ENCODE data around the gene RAI1.

The RAI1 gene

GRCh38 chr17:17805575-17805974, 124.3 kb downstream of the RAI1 start:
- TF ChIP-seq WT1 (tag by site-specific recombination; IDR thresholded peaks at IDR 0.05) (no peak), ZIC2 (tag by site-specific recombination; IDR thresholded peaks at IDR 0.05) (0 out of 2 replicates have a peak, but pooled peaks have one; percentile 43)
- H3K27ac ChIP-seq (ENCODE audit: extremely low read depth, low read depth, low read length): no peak overlapping the region
- H3K4me3 ChIP-seq (ENCODE audit: low read depth, low read length): no peak overlapping the region
- ChIA-PET POLR2A (no interaction called here), CTCF (interaction anchor here (0.8 to 2.2 kb wide), 3 partner anchors 20 to 113 kb away, joined by 4 to 8 read pairs (median 4); no protein-coding TSS in a partner anchor)
- H3K36me3 ChIP-seq (ENCODE audit: control insufficient read depth in 2 of 2, insufficient read depth in 1 of 2, low read length in 2 of 2): peaks cover 0 to 68% of the 10 kb centered on the region in 2 experiments; a peak in 2 of 3 replicates
- no peaks in the 10 kb centered on the region for H3K9me3 ChIP-seq (ENCODE audit: control insufficient read depth, insufficient read depth, low read depth, low read length)
- no peaks in the 10 kb centered on the region for H3K4me1 ChIP-seq (ENCODE audit: control insufficient read depth, insufficient read depth, low read length)

- Histone ChIP-seq H3K4me1 (ENCODE audit: control insufficient read depth, insufficient read depth, low read length) (no peaks in the 10 kb centered on the region), H3K27ac (ENCODE audit: extremely low read depth, low read depth, low read length) (no peak overlapping the region), H3K4me3 (ENCODE audit: low read depth, low read length) (no peak overlapping the region), H3K36me3 (ENCODE audit: control insufficient read depth in 2 of 2, insufficient read depth in 1 of 2, low read length in 2 of 2) (peaks cover 0 to 72% of the 10 kb centered on the region in 2 experiments; a peak in 2 of 3 replicates), H3K9me3 (ENCODE audit: control insufficient read depth, insufficient read depth, low read depth, low read length) (no peaks in the 10 kb centered on the region)
- POLR2A ChIA-PET: no interaction called here
- CTCF ChIA-PET: interaction anchor here (0.6 to 2.2 kb wide), 4 partner anchors 21 to 337 kb away, joined by 3 to 8 read pairs (median 4); no protein-coding TSS in a partner anchor
- TF ChIP-seq ZSCAN18 (tag by site-specific recombination; IDR thresholded peaks at IDR 0.05): no peak
Measured at GRCh38 chr17:17806035-17806434, 124.8 kb downstream of the RAI1 start.

DNA sequence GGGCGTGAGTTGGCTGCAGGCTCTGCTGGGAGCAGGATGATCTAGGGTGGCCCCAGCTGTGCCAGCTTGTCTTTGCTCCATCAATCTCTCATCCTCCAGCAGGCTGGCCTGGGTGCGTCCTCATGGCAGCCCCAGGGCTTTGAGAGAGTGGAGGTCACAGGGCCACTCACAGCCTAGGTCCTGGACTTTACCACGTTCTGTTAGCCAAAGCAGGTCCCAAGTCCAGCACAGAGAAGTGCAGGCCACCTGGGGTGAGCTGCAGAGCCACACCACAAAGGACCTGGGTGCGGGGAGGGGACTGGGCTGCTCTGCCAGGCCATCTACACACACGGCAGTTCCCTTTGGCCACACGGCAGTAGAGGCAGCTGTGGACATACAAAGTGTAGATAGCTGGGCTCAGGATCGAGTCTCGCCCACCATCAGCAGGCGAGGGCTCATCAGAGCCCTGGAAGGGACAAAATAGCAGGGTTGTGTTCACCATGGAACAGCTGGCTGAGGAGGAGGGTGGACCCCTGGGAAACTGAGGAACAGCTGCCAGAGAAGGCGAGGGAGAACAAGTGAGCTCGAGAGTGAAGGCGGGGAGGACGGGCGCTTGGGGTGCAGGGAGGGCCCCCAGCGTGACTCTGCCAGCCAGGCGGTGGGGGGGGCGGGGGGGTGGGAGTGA, 125.5 kb downstream of the RAI1 start:
- POLR2A ChIA-PET: no interaction called here
- peaks cover 0 to 69% of the 10 kb centered on the region in 2 experiments; a peak in 2 of 3 replicates for H3K36me3 ChIP-seq (ENCODE audit: control insufficient read depth in 2 of 2, insufficient read depth in 1 of 2, low read length in 2 of 2)

GRCh38 chr17:17807440-17807839, 126.2 kb downstream of the RAI1 start:
- Histone ChIP-seq H3K36me3 (ENCODE audit: control insufficient read depth in 2 of 2, insufficient read depth in 1 of 2, low read length in 2 of 2) (peaks cover 0 to 66% of the 10 kb centered on the region in 2 experiments; a peak in 2 of 3 replicates), H3K27ac (ENCODE audit: extremely low read depth, low read depth, low read length) (0 out of 2 replicates have a peak overlapping the region, but pooled peaks have one; percentile 6), H3K9me3 (ENCODE audit: control insufficient read depth, insufficient read depth, low read depth, low read length) (no peaks in the 10 kb centered on the region), H3K4me3 (ENCODE audit: low read depth, low read length) (no peak overlapping the region), H3K4me1 (ENCODE audit: control insufficient read depth, insufficient read depth, low read length) (peaks cover 6% of the 10 kb centered on the region)
- POLR2A ChIA-PET: no interaction called here
- CTCF ChIA-PET: interaction anchor here (0.6 to 2.3 kb wide), 5 partner anchors 23 to 127 kb away, joined by 3 to 6 read pairs (median 3); no protein-coding TSS in a partner anchor
- TF ChIP-seq, protein P1, sequence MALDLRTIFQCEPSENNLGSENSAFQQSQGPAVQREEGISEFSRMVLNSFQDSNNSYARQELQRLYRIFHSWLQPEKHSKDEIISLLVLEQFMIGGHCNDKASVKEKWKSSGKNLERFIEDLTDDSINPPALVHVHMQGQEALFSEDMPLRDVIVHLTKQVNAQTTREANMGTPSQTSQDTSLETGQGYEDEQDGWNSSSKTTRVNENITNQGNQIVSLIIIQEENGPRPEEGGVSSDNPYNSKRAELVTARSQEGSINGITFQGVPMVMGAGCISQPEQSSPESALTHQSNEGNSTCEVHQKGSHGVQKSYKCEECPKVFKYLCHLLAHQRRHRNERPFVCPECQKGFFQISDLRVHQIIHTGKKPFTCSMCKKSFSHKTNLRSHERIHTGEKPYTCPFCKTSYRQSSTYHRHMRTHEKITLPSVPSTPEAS (tag by site-specific recombination; IDR thresholded peaks at IDR 0.05): no peak
- TF ChIP-seq ZNF837 (tag by site-specific recombination; IDR thresholded peaks at IDR 0.05) (no peak), ELK4 (IDR thresholded peaks at IDR 0.05; ENCODE audit: borderline replicate concordance, low read depth, low read length) (no peak), ZNF600 (tag by site-specific recombination; IDR thresholded peaks at IDR 0.05) (no peak), ZNF155 (tag by site-specific recombination; IDR thresholded peaks at IDR 0.05) (no peak)
- TF ChIP-seq, protein P2, sequence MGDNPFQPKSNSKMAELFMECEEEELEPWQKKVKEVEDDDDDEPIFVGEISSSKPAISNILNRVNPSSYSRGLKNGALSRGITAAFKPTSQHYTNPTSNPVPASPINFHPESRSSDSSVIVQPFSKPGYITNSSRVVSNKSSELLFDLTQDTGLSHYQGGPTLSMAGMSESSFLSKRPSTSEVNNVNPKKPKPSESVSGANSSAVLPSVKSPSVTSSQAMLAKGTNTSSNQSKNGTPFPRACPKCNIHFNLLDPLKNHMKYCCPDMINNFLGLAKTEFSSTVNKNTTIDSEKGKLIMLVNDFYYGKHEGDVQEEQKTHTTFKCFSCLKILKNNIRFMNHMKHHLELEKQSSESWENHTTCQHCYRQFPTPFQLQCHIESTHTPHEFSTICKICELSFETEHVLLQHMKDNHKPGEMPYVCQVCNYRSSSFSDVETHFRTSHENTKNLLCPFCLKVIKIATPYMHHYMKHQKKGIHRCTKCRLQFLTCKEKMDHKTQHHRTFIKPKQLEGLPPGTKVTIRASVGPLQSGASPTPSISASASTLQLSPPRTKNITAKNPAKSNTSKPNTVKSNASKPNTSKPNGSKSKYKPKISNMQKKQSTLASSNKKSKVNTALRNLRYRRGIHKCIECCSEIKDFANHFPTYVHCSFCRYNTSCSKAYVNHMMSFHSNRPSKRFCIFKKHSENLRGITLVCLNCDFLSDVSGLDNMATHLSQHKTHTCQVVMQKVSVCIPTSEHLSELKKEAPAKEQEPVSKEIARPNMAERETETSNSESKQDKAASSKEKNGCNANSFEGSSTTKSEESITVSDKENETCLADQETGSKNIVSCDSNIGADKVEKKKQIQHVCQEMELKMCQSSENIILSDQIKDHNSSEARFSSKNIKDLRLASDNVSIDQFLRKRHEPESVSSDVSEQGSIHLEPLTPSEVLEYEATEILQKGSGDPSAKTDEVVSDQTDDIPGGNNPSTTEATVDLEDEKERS (tag by site-specific recombination; IDR thresholded peaks at IDR 0.05): no peak

More for the DNA sequence above, 125.5 kb downstream of the RAI1 start:
- CTCF ChIA-PET: interaction anchor here (0.6 to 2.3 kb wide), 6 partner anchors 23 to 337 kb away, joined by 3 to 8 read pairs (median 4); no protein-coding TSS in a partner anchor
- no peak overlapping the region for H3K4me3 ChIP-seq (ENCODE audit: low read depth, low read length)
- TF ChIP-seq OVOL3 (tag by site-specific recombination; IDR thresholded peaks at IDR 0.05) (no peak), ZNF600 (tag by site-specific recombination; IDR thresholded peaks at IDR 0.05) (peak; percentile 72; the same call in 1 of the 2 replicates), ZNF10 (tag by site-specific recombination; IDR thresholded peaks at IDR 0.05) (peak; percentile 89)
- TF ChIP-seq, protein P3, sequence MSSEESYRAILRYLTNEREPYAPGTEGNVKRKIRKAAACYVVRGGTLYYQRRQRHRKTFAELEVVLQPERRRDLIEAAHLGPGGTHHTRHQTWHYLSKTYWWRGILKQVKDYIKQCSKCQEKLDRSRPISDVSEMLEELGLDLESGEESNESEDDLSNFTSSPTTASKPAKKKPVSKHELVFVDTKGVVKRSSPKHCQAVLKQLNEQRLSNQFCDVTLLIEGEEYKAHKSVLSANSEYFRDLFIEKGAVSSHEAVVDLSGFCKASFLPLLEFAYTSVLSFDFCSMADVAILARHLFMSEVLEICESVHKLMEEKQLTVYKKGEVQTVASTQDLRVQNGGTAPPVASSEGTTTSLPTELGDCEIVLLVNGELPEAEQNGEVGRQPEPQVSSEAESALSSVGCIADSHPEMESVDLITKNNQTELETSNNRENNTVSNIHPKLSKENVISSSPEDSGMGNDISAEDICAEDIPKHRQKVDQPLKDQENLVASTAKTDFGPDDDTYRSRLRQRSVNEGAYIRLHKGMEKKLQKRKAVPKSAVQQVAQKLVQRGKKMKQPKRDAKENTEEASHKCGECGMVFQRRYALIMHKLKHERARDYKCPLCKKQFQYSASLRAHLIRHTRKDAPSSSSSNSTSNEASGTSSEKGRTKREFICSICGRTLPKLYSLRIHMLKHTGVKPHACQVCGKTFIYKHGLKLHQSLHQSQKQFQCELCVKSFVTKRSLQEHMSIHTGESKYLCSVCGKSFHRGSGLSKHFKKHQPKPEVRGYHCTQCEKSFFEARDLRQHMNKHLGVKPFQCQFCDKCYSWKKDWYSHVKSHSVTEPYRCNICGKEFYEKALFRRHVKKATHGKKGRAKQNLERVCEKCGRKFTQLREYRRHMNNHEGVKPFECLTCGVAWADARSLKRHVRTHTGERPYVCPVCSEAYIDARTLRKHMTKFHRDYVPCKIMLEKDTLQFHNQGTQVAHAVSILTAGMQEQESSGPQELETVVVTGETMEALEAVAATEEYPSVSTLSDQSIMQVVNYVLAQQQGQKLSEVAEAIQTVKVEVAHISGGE (tag by site-specific recombination; conservative IDR thresholded peaks at IDR 0.05; ENCODE audit: low read depth): no peak
- H3K4me1 ChIP-seq (ENCODE audit: control insufficient read depth, insufficient read depth, low read length): peaks cover 2% of the 10 kb centered on the region
- no peak overlapping the region for H3K27ac ChIP-seq (ENCODE audit: extremely low read depth, low read depth, low read length)
- H3K9me3 ChIP-seq (ENCODE audit: control insufficient read depth, insufficient read depth, low read depth, low read length): no peaks in the 10 kb centered on the region

Measured in HEK293 (cell line).